Measurements from ENCODE around the gene MTMR12. TPM values are rescaled to one million over a fixed set of nuclear protein-coding genes. Genes with fewer than 3 reads are reported as not detected.

The MTMR12 gene
- total RNA-seq, 4 donors from 2014 or later = 13.8 to 27.5 (median 17.4) TPM

- 71 to 73% methylated on average over 6 of the region's 6 CpGs for WGBS, 2 donors
- no peaks in the 10 kb centered on the region for H3K36me3 ChIP-seq
- no peaks in the 10 kb centered on the region for H3K9me3 ChIP-seq
- no peak overlapping the region for H3K27ac ChIP-seq
- H3K4me1 ChIP-seq = peaks cover 10 to 58% (median 17%) of the 10 kb centered on the region in 3 donors
- intact Hi-C loops (cut with DNase I) = no loop called here
- TF ChIP-seq CTCF (IDR thresholded peaks at IDR 0.05) (no peak), POLR2A (IDR thresholded peaks at IDR 0.05) (no peak)
- no peak for DNase-seq
- H3K4me3 ChIP-seq = no peak overlapping the region
- H3K27me3 ChIP-seq = no peaks in the 10 kb centered on the region
These were observed 3.0 kb downstream of the MTMR12 start for GRCh38 chr5:32309761-32310160.

GRCh38 chr5:32308946-32309345 is 3.8 kb downstream of the MTMR12 start:
- peaks cover 10 to 59% (median 17%) of the 10 kb centered on the region in 3 donors for H3K4me1 ChIP-seq
- WGBS, 2 donors = 38 to 66% methylated on average over 3 of the region's 3 CpGs
- H3K27me3 ChIP-seq = no peaks in the 10 kb centered on the region
- H3K4me3 ChIP-seq = no peak overlapping the region
- H3K36me3 ChIP-seq = no peaks in the 10 kb centered on the region
- peak overlapping the region in 3 of 4 donors; percentile 40 to 57 (median 55) for H3K27ac ChIP-seq
- TF ChIP-seq CTCF (IDR thresholded peaks at IDR 0.05) = no peak
- TF ChIP-seq POLR2A (IDR thresholded peaks at IDR 0.05) = no peak
- intact Hi-C loops (cut with DNase I) = no loop called here
- no peak for DNase-seq
- no peaks in the 10 kb centered on the region for H3K9me3 ChIP-seq

- Histone ChIP-seq H3K36me3 (no peaks in the 10 kb centered on the region), H3K9me3 (no peaks in the 10 kb centered on the region), H3K27ac (no peak overlapping the region), H3K27me3 (no peaks in the 10 kb centered on the region), H3K4me1 (peaks cover 10 to 64% (median 20%) of the 10 kb centered on the region in 3 donors), H3K4me3 (no peak overlapping the region)
- no peak for DNase-seq
- TF ChIP-seq POLR2A (IDR thresholded peaks at IDR 0.05) = no peak
- no peak for TF ChIP-seq CTCF (IDR thresholded peaks at IDR 0.05)
- WGBS, 2 donors = 93 to 100% methylated on average over 1 to 4 of the region's 4 CpGs
- intact Hi-C loops (cut with DNase I) = no loop called here
These were observed 5.0 kb downstream of the MTMR12 start for GRCh38 chr5:32307769-32308194.

GRCh38 chr5:32304622-32305021 is 8.1 kb downstream of the MTMR12 start:
- Histone ChIP-seq H3K4me1 (peaks cover 3 to 63% (median 13%) of the 10 kb centered on the region in 3 donors), H3K27ac (no peak overlapping the region), H3K27me3 (no peaks in the 10 kb centered on the region), H3K36me3 (peaks cover 0 to 7% (median 0%) of the 10 kb centered on the region in 3 donors), H3K9me3 (no peaks in the 10 kb centered on the region), H3K4me3 (no peak overlapping the region)
- DNase-seq = no peak
- 72% methylated on average over 5 of the region's 5 CpGs for WGBS, 2 donors
- TF ChIP-seq CTCF (IDR thresholded peaks at IDR 0.05) (no peak), POLR2A (IDR thresholded peaks at IDR 0.05) (no peak)
- intact Hi-C loops (cut with DNase I) = no loop called here

GRCh38 chr5:32303755-32304120 is 9.0 kb downstream of the MTMR12 start:
- no peak for TF ChIP-seq POLR2A (IDR thresholded peaks at IDR 0.05)
- no peak for TF ChIP-seq CTCF (IDR thresholded peaks at IDR 0.05)
- no peak overlapping the region for H3K27ac ChIP-seq
- no peak for DNase-seq
- intact Hi-C loops (cut with DNase I) = no loop called here
- H3K36me3 ChIP-seq = peaks cover 0 to 7% (median 0%) of the 10 kb centered on the region in 3 donors
- WGBS, 2 donors = 93 to 97% methylated on average over 6 of the region's 6 CpGs
- no peaks in the 10 kb centered on the region for H3K9me3 ChIP-seq
- H3K4me3 ChIP-seq = no peak overlapping the region
- H3K4me1 ChIP-seq = peaks cover 3 to 55% (median 12%) of the 10 kb centered on the region in 3 donors
- H3K27me3 ChIP-seq = no peaks in the 10 kb centered on the region
